ENCODE measurements around the gene CLOCK.

Gene CLOCK

DNA sequence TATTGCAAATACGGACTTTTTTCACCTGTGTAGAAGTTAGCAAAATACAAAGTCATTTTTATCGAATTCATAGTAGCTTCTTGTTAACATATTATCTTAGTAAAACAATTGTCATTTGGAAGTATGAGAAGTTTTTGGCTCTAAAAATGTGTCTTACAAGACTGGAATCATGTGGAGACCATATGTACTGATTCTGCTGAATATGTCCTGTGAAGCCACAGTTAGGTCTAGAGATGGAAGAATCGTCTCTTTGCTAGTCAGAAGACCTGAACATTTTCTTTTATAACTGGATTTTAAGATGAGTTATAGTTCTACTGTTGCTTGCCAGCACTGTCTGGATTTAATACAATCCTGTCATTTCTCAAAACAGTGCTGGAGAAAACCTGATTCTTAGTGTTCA lies 121.9 kb downstream of the CLOCK start:
- no peak overlapping the region for H3K4me3 ChIP-seq (ENCODE audit: low read depth, low read length)
- no peak overlapping the region for H3K27ac ChIP-seq (ENCODE audit: extremely low read depth, low read depth, low read length)
- POLR2A ChIA-PET = no interaction called here
- H3K36me3 ChIP-seq (ENCODE audit: control insufficient read depth in 2 of 2, insufficient read depth in 1 of 2, low read length in 2 of 2) = peaks cover 15 to 91% of the 10 kb centered on the region in 2 experiments
- CTCF ChIA-PET = no interaction called here
- no peaks in the 10 kb centered on the region for H3K9me3 ChIP-seq (ENCODE audit: control insufficient read depth, insufficient read depth, low read depth, low read length)
- TF ChIP-seq ZFP69B (tag by site-specific recombination; IDR thresholded peaks at IDR 0.05) = no peak
- no peak for TF ChIP-seq PATZ1 (tag by site-specific recombination; IDR thresholded peaks at IDR 0.05)
- TF ChIP-seq ZBTB17 (tag by site-specific recombination; IDR thresholded peaks at IDR 0.05) = no peak
- TF ChIP-seq GLI2 (tag by site-specific recombination; IDR thresholded peaks at IDR 0.05; ENCODE audit: borderline replicate concordance, low read depth) = no peak
- no peak for TF ChIP-seq ZNF26 (tag by site-specific recombination; IDR thresholded peaks at IDR 0.05)
- no peak for TF ChIP-seq ZNF416 (tag by site-specific recombination; IDR thresholded peaks at IDR 0.05)
- no peak for TF ChIP-seq BCL11B (tag by site-specific recombination; IDR thresholded peaks at IDR 0.05; ENCODE audit: low read depth)
- TF ChIP-seq ZFHX2 (tag by site-specific recombination; conservative IDR thresholded peaks at IDR 0.05) = no peak
- no peak for TF ChIP-seq ZNF335 (tag by site-specific recombination; conservative IDR thresholded peaks at IDR 0.05)
- no peak for TF ChIP-seq ZSCAN4 (tag by site-specific recombination; IDR thresholded peaks at IDR 0.05)
- TF ChIP-seq ZNF10 (tag by site-specific recombination; IDR thresholded peaks at IDR 0.05) = no peak
- no peak for TF ChIP-seq MZF1 (tag by site-specific recombination; IDR thresholded peaks at IDR 0.05; ENCODE audit: borderline replicate concordance)
- TF ChIP-seq, protein P1, sequence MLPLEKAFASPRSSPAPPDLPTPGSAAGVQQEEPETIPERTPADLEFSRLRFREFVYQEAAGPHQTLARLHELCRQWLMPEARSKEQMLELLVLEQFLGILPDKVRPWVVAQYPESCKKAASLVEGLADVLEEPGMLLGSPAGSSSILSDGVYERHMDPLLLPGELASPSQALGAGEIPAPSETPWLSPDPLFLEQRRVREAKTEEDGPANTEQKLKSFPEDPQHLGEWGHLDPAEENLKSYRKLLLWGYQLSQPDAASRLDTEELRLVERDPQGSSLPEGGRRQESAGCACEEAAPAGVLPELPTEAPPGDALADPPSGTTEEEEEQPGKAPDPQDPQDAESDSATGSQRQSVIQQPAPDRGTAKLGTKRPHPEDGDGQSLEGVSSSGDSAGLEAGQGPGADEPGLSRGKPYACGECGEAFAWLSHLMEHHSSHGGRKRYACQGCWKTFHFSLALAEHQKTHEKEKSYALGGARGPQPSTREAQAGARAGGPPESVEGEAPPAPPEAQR (tag by site-specific recombination; IDR thresholded peaks at IDR 0.05) = no peak
- H3K4me1 ChIP-seq (ENCODE audit: control insufficient read depth, insufficient read depth, low read length) = no peaks in the 10 kb centered on the region

DNA sequence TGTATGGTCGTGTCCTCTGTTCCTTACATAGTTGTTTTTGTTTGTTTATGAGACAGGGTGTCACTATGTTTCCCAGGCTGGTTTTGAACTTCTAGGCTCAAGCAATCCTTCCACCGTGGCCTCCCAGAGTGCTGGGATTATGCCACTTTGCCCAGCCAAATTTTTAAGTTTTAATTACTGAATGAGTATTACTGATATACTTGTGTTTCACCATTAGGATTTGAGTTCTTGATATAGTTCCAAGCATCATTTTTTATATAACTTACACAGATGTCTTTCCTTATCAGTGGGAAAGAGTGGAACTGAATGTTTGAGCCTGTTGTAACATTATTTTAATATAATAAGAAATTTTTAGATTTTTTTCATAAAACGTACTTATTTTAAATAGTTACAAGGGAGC lies 130.5 kb downstream of the CLOCK start:
- H3K9me3 ChIP-seq (ENCODE audit: control insufficient read depth, insufficient read depth, low read depth, low read length) = no peaks in the 10 kb centered on the region
- no peak overlapping the region for H3K4me3 ChIP-seq (ENCODE audit: low read depth, low read length)
- H3K27ac ChIP-seq (ENCODE audit: extremely low read depth, low read depth, low read length) = no peak overlapping the region
- ChIA-PET CTCF (no interaction called here), POLR2A (no interaction called here)
- H3K4me1 ChIP-seq (ENCODE audit: control insufficient read depth, insufficient read depth, low read length) = no peaks in the 10 kb centered on the region
- H3K36me3 ChIP-seq (ENCODE audit: control insufficient read depth in 2 of 2, insufficient read depth in 1 of 2, low read length in 2 of 2) = peaks cover 5 to 68% of the 10 kb centered on the region in 2 experiments; a peak in 2 of 3 replicates
- no peak for TF ChIP-seq ZSCAN16 (tag by site-specific recombination; IDR thresholded peaks at IDR 0.05)
- TF ChIP-seq, protein P2, sequence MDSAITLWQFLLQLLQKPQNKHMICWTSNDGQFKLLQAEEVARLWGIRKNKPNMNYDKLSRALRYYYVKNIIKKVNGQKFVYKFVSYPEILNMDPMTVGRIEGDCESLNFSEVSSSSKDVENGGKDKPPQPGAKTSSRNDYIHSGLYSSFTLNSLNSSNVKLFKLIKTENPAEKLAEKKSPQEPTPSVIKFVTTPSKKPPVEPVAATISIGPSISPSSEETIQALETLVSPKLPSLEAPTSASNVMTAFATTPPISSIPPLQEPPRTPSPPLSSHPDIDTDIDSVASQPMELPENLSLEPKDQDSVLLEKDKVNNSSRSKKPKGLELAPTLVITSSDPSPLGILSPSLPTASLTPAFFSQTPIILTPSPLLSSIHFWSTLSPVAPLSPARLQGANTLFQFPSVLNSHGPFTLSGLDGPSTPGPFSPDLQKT (IDR thresholded peaks at IDR 0.05; ENCODE audit: borderline replicate concordance, low read depth, low read length) = no peak
- TF ChIP-seq, protein P3, sequence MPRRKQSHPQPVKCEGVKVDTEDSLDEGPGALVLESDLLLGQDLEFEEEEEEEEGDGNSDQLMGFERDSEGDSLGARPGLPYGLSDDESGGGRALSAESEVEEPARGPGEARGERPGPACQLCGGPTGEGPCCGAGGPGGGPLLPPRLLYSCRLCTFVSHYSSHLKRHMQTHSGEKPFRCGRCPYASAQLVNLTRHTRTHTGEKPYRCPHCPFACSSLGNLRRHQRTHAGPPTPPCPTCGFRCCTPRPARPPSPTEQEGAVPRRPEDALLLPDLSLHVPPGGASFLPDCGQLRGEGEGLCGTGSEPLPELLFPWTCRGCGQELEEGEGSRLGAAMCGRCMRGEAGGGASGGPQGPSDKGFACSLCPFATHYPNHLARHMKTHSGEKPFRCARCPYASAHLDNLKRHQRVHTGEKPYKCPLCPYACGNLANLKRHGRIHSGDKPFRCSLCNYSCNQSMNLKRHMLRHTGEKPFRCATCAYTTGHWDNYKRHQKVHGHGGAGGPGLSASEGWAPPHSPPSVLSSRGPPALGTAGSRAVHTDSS (tag by site-specific recombination; IDR thresholded peaks at IDR 0.05) = no peak
- no peak for TF ChIP-seq ZNF510 (tag by site-specific recombination; IDR thresholded peaks at IDR 0.05; ENCODE audit: insufficient replicate concordance)
- TF ChIP-seq ZNF544 (tag by site-specific recombination; IDR thresholded peaks at IDR 0.05) = no peak
- no peak for TF ChIP-seq ZNF670 (tag by site-specific recombination; IDR thresholded peaks at IDR 0.05; ENCODE audit: low read depth)
- no peak for TF ChIP-seq ZNF274 (IDR thresholded peaks at IDR 0.05; ENCODE audit: low read length)
- TF ChIP-seq ZNF274 (tag by site-specific recombination; IDR thresholded peaks at IDR 0.05; ENCODE audit: borderline replicate concordance) = no peak
- TF ChIP-seq, protein P4, sequence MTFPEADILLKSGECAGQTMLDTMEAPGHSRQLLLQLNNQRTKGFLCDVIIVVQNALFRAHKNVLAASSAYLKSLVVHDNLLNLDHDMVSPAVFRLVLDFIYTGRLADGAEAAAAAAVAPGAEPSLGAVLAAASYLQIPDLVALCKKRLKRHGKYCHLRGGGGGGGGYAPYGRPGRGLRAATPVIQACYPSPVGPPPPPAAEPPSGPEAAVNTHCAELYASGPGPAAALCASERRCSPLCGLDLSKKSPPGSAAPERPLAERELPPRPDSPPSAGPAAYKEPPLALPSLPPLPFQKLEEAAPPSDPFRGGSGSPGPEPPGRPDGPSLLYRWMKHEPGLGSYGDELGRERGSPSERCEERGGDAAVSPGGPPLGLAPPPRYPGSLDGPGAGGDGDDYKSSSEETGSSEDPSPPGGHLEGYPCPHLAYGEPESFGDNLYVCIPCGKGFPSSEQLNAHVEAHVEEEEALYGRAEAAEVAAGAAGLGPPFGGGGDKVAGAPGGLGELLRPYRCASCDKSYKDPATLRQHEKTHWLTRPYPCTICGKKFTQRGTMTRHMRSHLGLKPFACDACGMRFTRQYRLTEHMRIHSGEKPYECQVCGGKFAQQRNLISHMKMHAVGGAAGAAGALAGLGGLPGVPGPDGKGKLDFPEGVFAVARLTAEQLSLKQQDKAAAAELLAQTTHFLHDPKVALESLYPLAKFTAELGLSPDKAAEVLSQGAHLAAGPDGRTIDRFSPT (tag by site-specific recombination; IDR thresholded peaks at IDR 0.05) = no peak
- TF ChIP-seq ZBTB48 (tag by site-specific recombination; IDR thresholded peaks at IDR 0.05) = no peak

All from HEK293 (cell line).